Germinal center (tissue), 1 donor: Measurements from ENCODE around the gene VEGFA.
A peak's percentile ranks its signal among the peaks of the same experiment; 100 is the strongest.

Source experiments
- DNase-seq: peaks from one replicate; pipeline ENCODE4 v3.0.0; 2012; ENCODE audit warnings: mixed read lengths, low spot score

VEGFA gene

GRCh38 chr6:43759136-43759906 lies 10.7 kb upstream of the VEGFA start:
- DNase-seq = no peak

GRCh38 chr6:43759907-43760206 lies 10.2 kb upstream of the VEGFA start:
- no peak for DNase-seq

GRCh38 chr6:43760210-43761168 lies 9.5 kb upstream of the VEGFA start:
- no peak for DNase-seq

GRCh38 chr6:43761666-43762409 lies 8.2 kb upstream of the VEGFA start:
- DNase-seq = no peak

- DNase-seq = no peak
Observed at GRCh38 chr6:43762410-43762768, 7.6 kb upstream of the VEGFA start.

- DNase-seq = no peak
Observed at GRCh38 chr6:43762966-43763695, 6.9 kb upstream of the VEGFA start.

- no peak for DNase-seq
Observed at GRCh38 chr6:43763812-43764522, 6.0 kb upstream of the VEGFA start.

- no peak for DNase-seq
Observed at GRCh38 chr6:43764772-43765171, 5.2 kb upstream of the VEGFA start.

- no peak for DNase-seq
Observed at GRCh38 chr6:43765776-43766499, 4.1 kb upstream of the VEGFA start.

GRCh38 chr6:43766500-43766853 lies 3.5 kb upstream of the VEGFA start:
- no peak for DNase-seq

- DNase-seq = no peak
Observed at GRCh38 chr6:43766964-43767461, 3.0 kb upstream of the VEGFA start.

- no peak for DNase-seq
Observed at GRCh38 chr6:43767553-43768505, 2.2 kb upstream of the VEGFA start.

GRCh38 chr6:43768506-43768860 lies 1.5 kb upstream of the VEGFA start:
- DNase-seq = no peak

- DNase-seq = no peak
Observed at GRCh38 chr6:43768983-43769525, 957 bp upstream of the VEGFA start.

GRCh38 chr6:43770372-43771209 lies 580 bp downstream of the VEGFA start:
- DNase-seq = peak; percentile 55

- DNase-seq = peak; percentile 36
Observed at GRCh38 chr6:43771210-43771857, 1.3 kb downstream of the VEGFA start.

GRCh38 chr6:43771858-43772680 lies 2.1 kb downstream of the VEGFA start:
- DNase-seq = peak; percentile 47
